Stomach (tissue), 4 donors: ENCODE results near the gene CHD6.

Experiments used
- CTCF ChIP-seq, 7 experiments: fragments of 450-650 bp in 4 of 7; fragments of 200-600 bp in 3 of 7; sonication (generic) in 3 of 7; IDR thresholded peaks; one replicate each; pipeline ENCODE4 v1.5.1; 2016 to 2019; ENCODE audit warnings: antibody characterized with exemption in 7 of 7, control low read depth in 2 of 7, mild to moderate bottlenecking in 1 of 7
- POLR2A ChIP-seq, 4 donors: fragments of 450-650 bp; IDR thresholded peaks; one replicate each; pipeline ENCODE4 v1.6.1; 2016; ENCODE audit warnings: antibody characterized with exemption in 4 of 4, control low read depth in 2 of 4, mild to moderate bottlenecking in 1 of 4, moderate library complexity in 1 of 4
- POLR2AphosphoS5 ChIP-seq, 3 donors: sonication (generic); formaldehyde crosslinking; IDR thresholded peaks; one replicate each; pipeline ENCODE4 v1.6.1; 2016; ENCODE audit warnings: antibody characterized with exemption in 3 of 3

- TF ChIP-seq POLR2A (IDR thresholded peaks at IDR 0.05) = no peak
- TF ChIP-seq CTCF (IDR thresholded peaks at IDR 0.05) = no peak
- no peak for TF ChIP-seq POLR2AphosphoS5 (IDR thresholded peaks at IDR 0.05)
Observed at GRCh38 chr20:41406353-41406752, 211.8 kb downstream of the CHD6 start.
